Skeletal muscle satellite cell (primary cell): ENCODE results near the gene YIF1A.

Source experiments
- H3K27me3 ChIP-seq: 2 replicates; pipeline ENCODE4 v1.7.0; 2013; ENCODE audit warnings: low read length; ENCODE audit not compliant: control insufficient read depth, insufficient read depth
- H3K36me3 ChIP-seq: 2 replicates; pipeline ENCODE4 v1.7.0; 2013; ENCODE audit warnings: mild to moderate bottlenecking, control low read depth, low read length; ENCODE audit not compliant: insufficient read depth
- H3K4me1 ChIP-seq: 2 replicates; pipeline ENCODE4 v1.7.0; 2013; ENCODE audit warnings: low read length; ENCODE audit not compliant: control insufficient read depth, insufficient read depth
- H3K4me2 ChIP-seq: 2 replicates; pipeline ENCODE4 v1.7.0; 2013; ENCODE audit warnings: mild to moderate bottlenecking, low read length
- H3K4me3 ChIP-seq: 2 replicates; pipeline ENCODE4 v1.7.0; 2013; ENCODE audit warnings: low read length
- H3K9ac ChIP-seq: 2 replicates; pipeline ENCODE4 v1.7.0; 2013; ENCODE audit warnings: mild to moderate bottlenecking, low read depth, low read length, moderate library complexity
- H3K9me3 ChIP-seq: replicated peaks from 2 replicates; pipeline ENCODE4 v1.7.0; 2013; ENCODE audit warnings: mild to moderate bottlenecking, control low read depth, low read length

The YIF1A gene

DNA sequence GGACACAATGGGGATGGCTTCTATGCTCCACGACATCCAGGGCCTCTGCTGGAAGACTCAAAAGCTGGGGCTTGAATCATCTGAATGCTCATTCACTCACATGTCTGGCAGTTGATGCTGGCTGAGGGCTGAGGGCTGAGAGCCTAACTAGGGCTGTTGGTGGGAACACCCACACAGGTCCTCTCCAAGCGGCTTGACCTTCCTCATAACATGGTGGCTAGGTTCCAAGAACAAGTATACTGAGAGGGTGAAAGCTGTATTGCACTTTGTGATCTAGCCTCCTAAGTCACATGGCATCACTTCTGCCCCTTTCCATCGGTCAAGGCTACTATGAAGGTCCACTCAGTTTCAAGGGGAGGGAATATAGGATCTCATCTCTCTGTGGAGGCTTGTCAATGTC, 10.2 kb upstream of the YIF1A start:
- no peaks in the 10 kb centered on the region for H3K4me1 ChIP-seq
- H3K9me3 ChIP-seq = no peaks in the 10 kb centered on the region
- no peak overlapping the region for H3K9ac ChIP-seq
- H3K4me3 ChIP-seq = no peak overlapping the region
- no peak overlapping the region for H3K4me2 ChIP-seq
- H3K36me3 ChIP-seq = no peaks in the 10 kb centered on the region
- peaks cover 21% of the 10 kb centered on the region for H3K27me3 ChIP-seq

DNA sequence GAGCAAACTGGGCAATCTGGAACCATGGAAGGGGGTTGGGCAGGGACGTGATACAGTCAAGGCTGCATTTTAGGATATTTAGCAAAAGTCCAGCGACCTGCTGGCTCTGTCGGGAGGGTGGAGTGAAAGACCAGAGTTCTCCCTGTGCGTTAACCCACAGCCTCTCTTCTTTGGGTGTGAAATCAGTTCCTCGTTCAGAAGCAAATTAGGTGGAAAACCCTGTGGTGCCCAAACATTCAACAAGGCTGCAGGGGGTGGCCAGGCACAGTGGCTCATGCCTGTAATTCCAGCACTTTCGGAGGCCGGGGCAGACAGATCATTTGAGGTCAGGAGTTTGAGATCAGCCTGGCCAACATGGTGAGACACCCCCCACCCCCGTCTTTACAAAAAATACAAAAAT, 8.7 kb upstream of the YIF1A start:
- Histone ChIP-seq H3K27me3 (peaks cover 37% of the 10 kb centered on the region), H3K9ac (no peak overlapping the region), H3K4me1 (no peaks in the 10 kb centered on the region), H3K9me3 (no peaks in the 10 kb centered on the region), H3K36me3 (no peaks in the 10 kb centered on the region), H3K4me2 (no peak overlapping the region), H3K4me3 (no peak overlapping the region)

DNA sequence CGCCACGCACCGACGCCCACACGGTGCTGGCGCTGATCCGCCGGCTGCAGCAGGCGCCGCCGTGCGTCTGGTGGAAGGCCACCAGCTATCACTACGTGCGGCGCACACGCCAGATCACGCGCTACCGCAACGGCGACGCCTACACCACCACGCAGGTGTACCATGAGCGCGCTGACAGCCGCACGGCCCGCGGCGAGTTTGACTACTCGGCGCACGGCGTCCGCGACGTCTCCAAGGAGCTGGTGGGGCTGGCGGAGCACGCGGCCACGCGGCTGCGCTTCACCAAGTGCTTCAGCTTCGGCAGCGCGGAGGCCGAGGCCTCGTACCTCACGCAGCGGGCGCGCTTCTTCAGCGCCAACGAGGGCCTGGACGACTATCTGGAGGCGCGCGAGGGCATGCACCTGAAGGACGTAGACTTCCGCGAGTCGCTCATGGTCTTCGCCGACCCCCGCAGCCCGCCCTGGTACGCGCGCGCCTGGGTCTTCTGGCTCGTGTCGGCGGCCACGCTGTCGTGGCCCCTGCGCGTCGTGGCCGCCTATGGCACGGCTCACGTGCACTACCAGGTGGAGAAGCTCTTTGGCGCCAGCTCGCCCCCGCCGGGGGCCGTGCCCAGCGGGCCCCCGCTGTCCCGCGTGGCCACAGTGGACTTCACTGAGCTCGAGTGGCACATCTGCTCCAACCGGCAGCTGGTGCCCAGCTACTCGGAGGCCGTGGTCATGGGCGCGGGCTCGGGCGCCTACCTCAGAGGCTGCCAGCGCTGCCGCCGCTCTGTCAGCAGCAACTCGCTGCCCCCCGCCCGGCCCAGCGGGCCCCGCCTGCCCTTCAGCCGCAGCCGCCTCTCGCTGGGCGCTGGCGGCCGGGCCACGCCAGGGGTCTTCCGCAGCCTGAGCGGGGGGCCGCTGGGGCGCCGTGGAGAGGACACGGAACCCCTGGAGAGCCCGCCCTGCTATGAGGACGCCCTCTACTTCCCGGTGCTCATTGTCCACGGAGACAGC, 6.0 kb upstream of the YIF1A start:
- Histone ChIP-seq H3K36me3 (no peaks in the 10 kb centered on the region), H3K9ac (no peak overlapping the region), H3K4me2 (no peak overlapping the region), H3K9me3 (no peaks in the 10 kb centered on the region), H3K4me1 (peaks cover 3% of the 10 kb centered on the region), H3K27me3 (peaks cover 54% of the 10 kb centered on the region), H3K4me3 (no peak overlapping the region)

DNA sequence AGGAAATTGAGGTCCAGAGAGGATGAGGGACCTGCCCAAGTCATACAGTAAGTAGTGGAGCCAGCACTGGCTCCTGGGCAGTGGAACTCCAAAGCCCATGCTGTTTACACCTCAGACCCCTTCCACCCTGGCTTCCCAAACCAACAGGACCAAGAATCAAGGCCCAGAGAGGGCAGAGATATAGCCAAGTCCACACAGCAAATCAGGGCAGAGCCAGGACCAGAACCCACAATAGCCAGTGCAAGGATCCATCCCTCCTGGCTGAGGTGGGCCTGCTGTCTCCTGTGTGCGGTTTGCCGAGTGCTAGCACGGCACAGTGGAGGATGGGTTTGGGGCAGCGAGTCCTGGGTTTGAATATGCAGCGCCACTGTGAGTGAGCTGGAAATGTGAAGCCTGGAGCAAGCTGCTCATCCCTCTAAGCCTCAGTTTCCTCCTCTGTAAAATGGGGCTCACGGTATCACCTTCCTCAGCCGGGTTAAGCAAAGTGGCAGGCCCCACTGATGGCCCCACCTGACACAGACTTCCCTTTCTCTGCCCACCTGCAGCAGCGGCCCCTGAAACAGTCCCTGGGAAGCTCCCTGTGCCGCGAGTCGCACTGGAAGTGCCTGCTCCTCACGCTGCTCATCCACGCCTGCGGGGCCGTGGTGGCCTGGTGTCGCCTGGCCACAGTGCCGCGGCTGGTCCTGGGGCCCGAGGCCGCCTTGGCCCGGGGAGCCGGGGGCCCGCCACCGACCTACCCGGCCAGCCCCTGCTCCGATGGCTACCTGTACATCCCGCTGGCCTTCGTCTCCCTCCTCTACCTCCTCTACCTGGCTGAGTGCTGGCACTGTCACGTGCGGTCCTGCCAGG, 5.1 kb upstream of the YIF1A start:
- Histone ChIP-seq H3K9me3 (no peaks in the 10 kb centered on the region), H3K27me3 (peaks cover 54% of the 10 kb centered on the region), H3K4me3 (no peak overlapping the region), H3K4me2 (no peak overlapping the region), H3K36me3 (no peaks in the 10 kb centered on the region), H3K4me1 (peaks cover 7% of the 10 kb centered on the region), H3K9ac (no peak overlapping the region)

DNA sequence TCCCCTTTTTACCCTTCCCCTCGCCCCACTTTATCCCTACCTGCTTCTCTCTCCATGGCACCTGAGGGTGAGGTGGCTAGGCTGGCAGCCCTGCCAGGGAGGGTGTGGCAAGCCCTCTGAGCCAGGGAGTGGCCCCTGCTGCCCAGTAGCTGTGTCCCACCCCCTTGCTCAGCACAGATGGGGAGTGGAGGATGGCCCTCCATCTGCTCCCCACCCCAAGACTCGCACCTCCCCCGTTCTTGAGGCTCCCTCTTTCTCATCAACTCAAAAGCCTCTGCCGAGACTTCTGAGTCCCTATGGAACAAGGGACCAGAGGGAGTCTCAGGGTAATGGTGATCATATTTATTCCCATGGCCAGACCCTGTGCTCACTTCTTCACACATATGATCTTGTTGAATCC, 4.4 kb upstream of the YIF1A start:
- Histone ChIP-seq H3K9me3 (no peaks in the 10 kb centered on the region), H3K4me1 (peaks cover 7% of the 10 kb centered on the region), H3K4me3 (no peak overlapping the region), H3K9ac (no peak overlapping the region), H3K4me2 (no peak overlapping the region), H3K36me3 (no peaks in the 10 kb centered on the region), H3K27me3 (peaks cover 54% of the 10 kb centered on the region)

DNA sequence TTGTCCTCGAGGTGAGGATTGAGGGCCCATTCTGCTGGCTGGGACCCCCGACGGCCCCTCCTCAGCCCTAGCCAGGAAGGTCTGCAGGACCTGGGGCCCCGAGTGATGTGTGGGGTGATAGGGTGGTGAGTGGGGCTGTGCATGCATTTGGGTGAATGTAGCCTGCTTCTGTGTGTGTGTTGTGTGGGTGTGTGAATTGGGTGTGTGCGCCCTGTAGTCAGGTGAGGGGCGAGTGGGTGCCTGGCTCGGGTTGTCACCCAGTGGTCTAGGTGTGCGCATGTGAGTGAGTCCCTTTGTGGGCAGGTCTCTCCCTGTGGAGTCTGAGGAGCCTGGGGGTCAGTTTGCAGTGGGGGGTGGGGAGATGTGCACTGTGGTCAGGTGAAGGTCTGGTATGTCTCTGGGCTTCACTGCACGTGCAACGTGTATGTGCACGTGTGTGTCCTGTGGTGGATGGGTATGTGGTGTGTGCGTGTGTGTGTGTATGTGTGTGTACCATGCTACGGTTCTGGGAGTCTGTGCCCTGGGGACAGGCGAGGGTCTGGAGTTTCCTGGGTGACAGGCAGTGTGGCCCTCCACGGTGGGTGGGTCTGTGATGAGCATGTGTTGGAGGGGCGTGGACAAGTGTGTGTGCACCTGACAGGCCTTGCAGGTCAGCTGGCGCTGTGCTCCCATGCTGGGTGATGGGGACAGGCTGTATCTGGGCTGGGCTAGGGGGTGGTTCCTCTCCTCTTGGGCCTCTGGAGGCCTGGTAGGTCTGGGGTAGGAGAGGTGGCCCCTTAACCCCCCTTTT, 3.8 kb upstream of the YIF1A start:
- Histone ChIP-seq H3K27me3 (peaks cover 50% of the 10 kb centered on the region), H3K4me3 (no peak overlapping the region), H3K9ac (no peak overlapping the region)

DNA sequence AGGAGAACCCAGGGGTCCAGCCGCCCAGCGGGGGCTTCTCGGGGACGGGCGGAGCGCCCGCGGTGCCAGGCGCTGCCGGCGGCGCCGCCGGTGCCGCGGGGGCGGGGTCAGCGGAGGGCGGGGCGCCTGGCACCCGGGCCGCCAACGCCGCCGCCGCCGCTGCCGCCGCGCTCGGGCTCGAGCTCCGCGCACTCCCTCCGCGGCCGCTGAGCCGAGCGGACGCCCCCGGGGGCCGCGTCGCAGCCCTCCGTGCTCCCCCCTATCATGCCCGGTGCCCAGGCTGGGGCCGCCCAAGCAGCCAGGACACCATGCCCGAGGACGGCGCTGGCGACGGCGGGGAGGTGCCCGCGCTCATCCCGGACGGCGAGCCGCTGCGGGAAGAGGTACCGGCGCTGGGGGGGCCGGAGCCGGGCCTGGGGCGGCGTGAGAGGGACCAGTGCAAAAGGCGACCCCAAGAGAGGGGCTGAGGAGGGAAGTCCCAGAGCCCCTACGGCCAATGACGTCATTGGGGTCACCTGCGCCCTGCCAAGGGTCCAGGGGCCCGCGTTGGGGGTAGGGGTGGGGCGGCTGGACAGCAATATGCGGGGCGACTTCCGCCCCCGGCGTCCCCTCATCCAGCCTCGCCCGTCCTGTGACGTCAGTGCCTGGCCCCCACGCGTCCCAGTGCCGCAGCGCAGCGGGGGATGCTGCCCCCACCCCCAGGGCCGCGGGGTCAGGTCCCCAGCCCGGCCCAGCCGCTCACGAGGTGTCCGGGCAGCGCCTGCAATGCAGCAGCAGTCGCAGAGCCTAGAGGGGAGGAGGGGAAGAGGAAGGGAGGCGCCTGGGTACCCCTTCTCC, 3.0 kb upstream of the YIF1A start, which contains the start of gene TMEM151A:
Gene TMEM151A, plus strand, starts transcription at position 189 of the 837 bp plus-strand sequence. Its CDS starts 120 bp downstream, at position 309.
- H3K9me3 ChIP-seq = no peaks in the 10 kb centered on the region
- H3K27me3 ChIP-seq = peaks cover 42% of the 10 kb centered on the region
- H3K4me3 ChIP-seq = peak within 1 kb of the TSS; percentile 59
- H3K4me2 ChIP-seq = peak within 1 kb of the TSS; percentile 69
- peaks cover 3% of the 10 kb centered on the region for H3K36me3 ChIP-seq
- no peak within 1 kb of the TSS for H3K9ac ChIP-seq
- peaks cover 15% of the 10 kb centered on the region for H3K4me1 ChIP-seq

More for the DNA sequence above, 3.8 kb upstream of the YIF1A start:
- no peak overlapping the region for H3K4me2 ChIP-seq
- H3K9me3 ChIP-seq = no peaks in the 10 kb centered on the region
- H3K36me3 ChIP-seq = no peaks in the 10 kb centered on the region
- peaks cover 11% of the 10 kb centered on the region for H3K4me1 ChIP-seq

DNA sequence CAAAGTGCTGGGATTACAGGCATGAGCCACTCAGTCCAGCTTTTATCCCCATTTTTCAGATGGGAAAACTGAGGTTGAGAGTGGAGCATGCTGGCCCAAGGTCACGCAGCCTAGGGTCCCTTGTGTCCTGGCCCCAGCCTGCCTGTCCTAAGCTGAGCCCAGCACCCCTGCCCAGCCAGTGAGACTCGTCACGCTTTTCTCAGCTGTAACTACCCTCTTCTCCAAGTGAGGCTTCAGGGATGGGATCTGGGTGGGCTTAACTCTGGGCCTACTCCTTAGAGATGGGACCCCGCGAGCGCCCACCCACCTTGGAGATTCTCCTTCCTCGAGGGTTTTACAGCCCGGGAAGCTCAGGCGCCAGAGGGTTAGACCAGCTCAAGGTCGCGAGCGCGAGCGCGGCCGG, 2.4 kb upstream of the YIF1A start:
- Histone ChIP-seq H3K4me3 (no peak overlapping the region), H3K9ac (no peak overlapping the region), H3K9me3 (no peaks in the 10 kb centered on the region), H3K27me3 (peaks cover 36% of the 10 kb centered on the region), H3K36me3 (peaks cover 8% of the 10 kb centered on the region), H3K4me2 (peak overlapping the region; percentile 69), H3K4me1 (peaks cover 15% of the 10 kb centered on the region)

DNA sequence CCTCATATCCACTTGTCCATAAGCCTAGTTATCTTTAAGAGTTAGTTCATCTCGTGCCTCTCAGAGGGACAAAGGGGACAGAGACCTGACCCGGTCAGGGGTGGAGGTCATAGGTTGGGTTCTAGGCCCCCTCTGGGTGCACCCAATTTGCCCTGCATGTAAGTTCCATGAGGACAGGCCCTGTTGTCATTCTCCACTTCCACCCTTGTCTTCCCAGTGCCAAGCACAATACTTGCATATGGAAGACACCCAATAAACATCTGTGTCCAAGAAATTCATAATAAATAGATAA, 1.3 kb upstream of the YIF1A start:
- H3K9me3 ChIP-seq = no peaks in the 10 kb centered on the region
- H3K27me3 ChIP-seq = peaks cover 33% of the 10 kb centered on the region
- peaks cover 15% of the 10 kb centered on the region for H3K4me1 ChIP-seq
- peaks cover 17% of the 10 kb centered on the region for H3K36me3 ChIP-seq
- peak overlapping the region; percentile 72 for H3K4me3 ChIP-seq
- H3K9ac ChIP-seq = no peak overlapping the region
- peak overlapping the region; percentile 95 for H3K4me2 ChIP-seq

DNA sequence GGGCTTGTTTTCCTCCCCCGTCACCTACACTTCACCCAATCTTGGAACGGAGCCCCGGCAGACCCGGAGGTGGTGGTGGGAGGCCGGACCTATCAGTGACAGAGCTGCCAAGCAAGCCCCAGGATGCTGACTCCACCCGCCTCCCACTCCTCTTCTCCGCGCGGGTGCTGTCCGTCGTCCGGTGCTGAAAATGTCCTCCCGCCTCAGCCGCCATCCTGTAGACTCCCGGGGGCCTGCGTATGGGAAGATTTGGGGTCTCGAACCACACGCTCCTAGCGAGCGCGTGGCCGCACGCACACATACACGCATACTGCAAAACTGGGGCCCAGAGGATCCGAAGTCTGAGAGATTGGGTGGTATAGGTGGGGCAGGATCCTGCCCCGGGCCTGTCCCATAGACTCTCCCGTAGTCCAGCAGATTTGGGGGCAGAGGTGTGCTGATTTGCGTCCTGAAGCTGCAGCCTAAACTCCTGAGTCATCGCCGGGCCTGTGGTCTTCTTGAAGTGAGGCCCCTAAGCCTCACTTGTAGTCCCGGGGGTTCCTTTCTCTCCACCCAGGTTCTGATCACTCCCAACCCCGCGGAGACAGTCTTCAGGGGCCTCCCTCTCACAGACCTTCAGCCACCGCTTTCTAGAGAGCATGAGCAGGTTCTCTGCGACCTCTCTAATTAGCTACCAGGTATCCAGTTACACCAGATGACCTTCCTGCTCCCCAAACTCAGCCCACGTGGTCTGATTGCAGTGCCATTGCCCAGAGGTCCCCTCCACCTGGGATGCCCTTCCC, 796 bp upstream of the YIF1A start:
- H3K36me3 ChIP-seq = peaks cover 23% of the 10 kb centered on the region
- peaks cover 33% of the 10 kb centered on the region for H3K27me3 ChIP-seq
- H3K4me3 ChIP-seq = peak overlapping the region; percentile 72
- no peaks in the 10 kb centered on the region for H3K9me3 ChIP-seq
- H3K9ac ChIP-seq = peak overlapping the region; percentile 96
- peaks cover 15% of the 10 kb centered on the region for H3K4me1 ChIP-seq
- peak overlapping the region; percentile 95 for H3K4me2 ChIP-seq
